ENCODE data around the gene GPR157. TPM values are rescaled to one million over a fixed set of nuclear protein-coding genes. Genes with fewer than 3 reads are reported as not detected.

The GPR157 gene
- total RNA-seq, 2 donors from 2014 or later = 10.3 to 13.0 TPM

DNA sequence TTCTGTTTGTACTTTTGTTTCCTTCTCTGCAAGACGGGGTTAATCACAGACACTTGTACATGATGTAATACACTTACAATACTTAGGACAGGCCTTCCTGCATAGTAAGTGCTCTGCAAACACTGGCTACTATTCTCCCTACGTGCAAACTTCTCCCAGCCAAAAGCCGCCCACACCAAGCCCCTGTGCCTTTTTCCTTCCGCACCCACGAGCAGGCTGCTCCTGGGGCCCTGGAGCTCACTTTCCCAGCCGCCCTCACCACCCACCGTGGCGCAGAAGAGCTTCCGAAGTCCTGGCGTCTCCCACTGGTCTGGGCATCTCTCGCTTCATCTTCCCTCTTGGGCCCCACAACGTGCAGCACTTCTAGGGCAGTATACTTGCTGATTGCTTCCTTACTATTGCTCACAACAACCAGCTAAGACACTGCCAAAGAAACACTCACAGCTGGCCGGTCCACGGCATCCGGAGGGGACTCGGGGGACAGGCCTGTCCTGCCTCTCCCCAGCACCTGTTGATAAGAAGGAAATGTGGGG lies 22.5 kb upstream of the GPR157 start:
- Histone ChIP-seq H3K27ac (peak overlapping the region; percentile 55 to 66), H3K4me3 (no peak overlapping the region), H3K9me3 (no peaks in the 10 kb centered on the region), H3K36me3 (no peaks in the 10 kb centered on the region), H3K27me3 (no peaks in the 10 kb centered on the region), H3K4me1 (peaks cover 0 to 27% of the 10 kb centered on the region in 2 donors)
- no peak for TF ChIP-seq CTCF (IDR thresholded peaks at IDR 0.05)
- no peak for DNase-seq (ENCODE audit: low spot score)

- peak; percentile 91 for DNase-seq (ENCODE audit: low spot score)
- TF ChIP-seq CTCF (IDR thresholded peaks at IDR 0.05) = no peak
Measured at GRCh38 chr1:9150582-9151327, 21.9 kb upstream of the GPR157 start.

DNA sequence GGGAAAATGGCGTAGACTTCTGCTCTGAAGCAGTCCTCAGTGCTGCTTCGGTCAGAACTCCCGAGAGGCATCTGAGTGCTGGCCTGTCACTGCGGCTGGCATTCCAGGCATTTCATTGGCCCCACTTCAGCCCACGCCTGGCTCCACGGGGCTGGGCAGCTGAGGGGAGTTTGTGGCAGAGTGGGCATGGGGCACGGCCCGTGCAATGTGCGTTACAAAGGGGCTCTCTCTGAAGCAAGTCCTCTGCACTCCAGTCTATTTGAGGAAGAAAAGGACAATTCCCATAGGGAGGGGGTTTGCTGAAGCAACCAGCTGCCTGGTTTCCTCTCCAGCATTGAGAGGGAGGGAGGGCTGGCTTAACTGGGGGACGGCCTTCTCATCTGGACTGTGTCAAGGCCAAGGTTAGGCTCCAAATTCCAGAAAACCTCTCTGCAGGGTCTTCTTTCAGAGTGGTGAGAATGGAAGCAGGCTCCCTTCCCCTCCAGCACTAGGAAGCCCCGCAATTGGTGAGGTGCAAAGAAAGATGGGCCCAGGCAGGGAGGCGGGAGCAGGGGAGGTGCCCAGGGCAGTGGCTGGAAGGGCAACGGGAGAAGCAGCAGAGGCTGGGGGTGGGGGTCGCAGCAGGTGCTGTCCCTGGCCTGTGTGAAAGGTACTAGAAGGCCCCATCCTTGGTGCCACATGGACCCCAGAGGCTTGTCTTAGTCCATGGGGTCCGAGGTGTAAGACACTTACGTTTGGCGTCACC lies 21.1 kb upstream of the GPR157 start:
- no peaks in the 10 kb centered on the region for H3K36me3 ChIP-seq
- DNase-seq (ENCODE audit: low spot score) = no peak
- H3K4me1 ChIP-seq = peaks cover 0 to 27% of the 10 kb centered on the region in 2 donors
- H3K27ac ChIP-seq = peak overlapping the region; percentile 66 to 74
- H3K27me3 ChIP-seq = no peaks in the 10 kb centered on the region
- H3K9me3 ChIP-seq = no peaks in the 10 kb centered on the region
- no peak for TF ChIP-seq CTCF (IDR thresholded peaks at IDR 0.05)
- H3K4me3 ChIP-seq = no peak overlapping the region

More at GRCh38 chr1:9150582-9151327, 21.9 kb upstream of the GPR157 start:
- Histone ChIP-seq H3K36me3 (no peaks in the 10 kb centered on the region), H3K9me3 (no peaks in the 10 kb centered on the region), H3K27ac (peak overlapping the region; percentile 66 to 74), H3K27me3 (no peaks in the 10 kb centered on the region), H3K4me3 (no peak overlapping the region), H3K4me1 (peaks cover 0 to 27% of the 10 kb centered on the region in 2 donors)

DNA sequence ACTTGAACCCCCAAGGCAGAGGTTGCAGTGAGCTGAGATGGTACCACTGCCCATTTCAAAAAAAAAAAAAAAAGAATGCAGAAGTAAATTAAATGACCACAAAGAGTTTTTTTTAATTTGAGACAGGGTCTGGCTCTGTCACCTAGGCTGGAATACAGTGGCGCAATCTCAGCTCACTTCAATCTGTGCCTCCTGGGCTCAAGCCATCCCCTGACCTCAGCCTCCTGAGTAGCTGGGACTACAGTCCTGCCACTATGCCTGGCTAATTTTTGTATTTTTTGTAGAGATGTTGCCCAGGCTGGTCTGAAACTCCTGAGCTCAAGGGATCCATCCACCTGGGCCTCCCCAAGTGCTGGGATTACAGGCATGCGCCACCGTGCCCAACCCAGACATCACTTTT lies 20.2 kb upstream of the GPR157 start:
- Histone ChIP-seq H3K4me1 (peaks cover 0 to 27% of the 10 kb centered on the region in 2 donors), H3K4me3 (no peak overlapping the region), H3K36me3 (no peaks in the 10 kb centered on the region), H3K27me3 (no peaks in the 10 kb centered on the region), H3K9me3 (no peaks in the 10 kb centered on the region), H3K27ac (peak overlapping the region; percentile 66 to 74)
- no peak for DNase-seq (ENCODE audit: low spot score)
- no peak for TF ChIP-seq CTCF (IDR thresholded peaks at IDR 0.05)

DNA sequence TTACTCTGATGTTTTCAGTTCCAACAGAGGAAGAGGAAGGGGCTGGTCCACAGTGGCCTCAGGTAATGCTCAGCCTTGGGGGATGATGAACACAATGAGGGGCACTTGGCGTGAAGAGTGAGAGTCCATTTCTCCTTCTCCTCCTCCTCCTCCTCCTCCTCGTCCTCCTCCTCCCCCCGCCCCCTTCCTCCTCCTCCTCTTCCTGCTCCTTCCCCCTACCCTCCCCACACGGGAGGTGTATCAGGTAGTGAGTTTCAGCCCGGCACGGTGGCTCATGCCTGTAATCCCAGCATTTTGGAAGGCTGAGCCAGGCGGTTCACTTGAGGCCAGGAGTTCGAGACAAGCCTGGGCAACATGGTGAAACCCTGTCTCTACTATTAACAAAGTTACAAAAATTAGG lies 17.3 kb upstream of the GPR157 start:
- Histone ChIP-seq H3K4me3 (no peak overlapping the region), H3K27ac (no peak overlapping the region), H3K36me3 (no peaks in the 10 kb centered on the region), H3K9me3 (no peaks in the 10 kb centered on the region), H3K4me1 (peaks cover 0 to 23% of the 10 kb centered on the region in 2 donors), H3K27me3 (no peaks in the 10 kb centered on the region)
- no peak for TF ChIP-seq CTCF (IDR thresholded peaks at IDR 0.05)
- DNase-seq (ENCODE audit: low spot score) = no peak
